GM21529 (cell line): Measurements from ENCODE around the gene CDK14.

Source experiments
- ATAC-seq: cut with Tn5 transposase; IDR thresholded peaks from one replicate; pipeline ENCODE4 v1.9.1; 2021; ENCODE audit not compliant: unreplicated experiment

Gene CDK14

DNA sequence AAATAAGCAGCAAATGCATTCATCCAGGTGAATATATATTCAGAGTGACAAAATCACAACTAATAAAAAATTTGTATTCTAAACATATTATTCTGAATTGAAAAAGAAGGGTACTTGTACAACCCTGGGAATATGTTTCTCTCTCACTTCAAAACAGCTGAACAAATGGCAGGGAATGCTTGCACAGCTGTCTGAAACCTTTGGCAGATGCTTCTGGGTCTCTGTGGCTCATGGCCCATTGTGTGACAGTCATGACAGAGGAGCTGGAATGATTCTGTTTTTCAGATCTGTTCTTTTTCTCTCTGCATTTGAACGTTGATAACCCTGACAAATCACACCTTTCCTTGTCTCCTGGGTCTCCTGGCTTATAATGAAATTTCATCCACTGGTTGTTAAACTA is 392.4 kb downstream of the CDK14 start:
- no peak for ATAC-seq

GRCh38 chr7:90988996-90989765 is 393.1 kb downstream of the CDK14 start:
- ATAC-seq: no peak

DNA sequence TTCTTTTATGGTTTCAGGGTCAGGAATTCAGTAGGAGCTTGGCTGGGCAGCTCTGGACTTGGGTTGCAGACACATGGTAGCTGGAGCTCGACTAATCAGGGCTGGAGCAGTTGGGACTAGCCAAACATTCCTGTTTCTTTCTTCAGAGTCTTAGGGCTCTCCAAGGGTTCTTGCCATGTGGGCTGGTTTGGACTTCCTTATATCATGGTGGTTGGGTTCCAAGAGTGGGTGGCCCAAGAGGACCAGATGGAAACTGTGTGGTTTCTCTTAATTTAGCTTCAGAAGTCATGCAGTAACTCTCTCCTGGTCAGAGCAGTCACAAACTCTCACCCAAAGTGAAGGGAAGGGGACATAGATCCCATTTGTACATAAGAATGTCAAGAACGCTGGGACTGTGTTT is 398.0 kb downstream of the CDK14 start:
- no peak for ATAC-seq

- ATAC-seq: no peak
Observed at GRCh38 chr7:90994601-90995000, 398.5 kb downstream of the CDK14 start.

DNA sequence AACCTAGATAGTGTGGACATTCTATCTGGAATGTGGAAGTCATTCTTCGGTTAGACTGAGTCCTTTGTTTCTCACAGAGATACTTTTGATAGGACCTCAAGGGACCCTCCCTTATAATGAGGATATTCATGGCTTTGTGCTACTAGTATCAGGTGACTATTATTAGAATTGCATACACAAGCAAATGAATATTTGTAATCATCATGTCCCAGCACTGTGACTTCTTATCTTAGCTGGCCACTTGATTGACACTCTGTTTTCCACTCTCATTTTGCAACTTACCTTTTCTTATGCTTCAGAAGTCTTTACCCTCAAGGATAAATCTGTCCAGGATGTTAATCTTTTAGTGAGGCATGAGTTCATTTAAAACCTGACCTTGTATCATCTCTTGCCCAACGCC is 399.9 kb downstream of the CDK14 start:
- no peak for ATAC-seq

GRCh38 chr7:90999989-91000979 is 404.2 kb downstream of the CDK14 start:
- ATAC-seq: no peak

DNA sequence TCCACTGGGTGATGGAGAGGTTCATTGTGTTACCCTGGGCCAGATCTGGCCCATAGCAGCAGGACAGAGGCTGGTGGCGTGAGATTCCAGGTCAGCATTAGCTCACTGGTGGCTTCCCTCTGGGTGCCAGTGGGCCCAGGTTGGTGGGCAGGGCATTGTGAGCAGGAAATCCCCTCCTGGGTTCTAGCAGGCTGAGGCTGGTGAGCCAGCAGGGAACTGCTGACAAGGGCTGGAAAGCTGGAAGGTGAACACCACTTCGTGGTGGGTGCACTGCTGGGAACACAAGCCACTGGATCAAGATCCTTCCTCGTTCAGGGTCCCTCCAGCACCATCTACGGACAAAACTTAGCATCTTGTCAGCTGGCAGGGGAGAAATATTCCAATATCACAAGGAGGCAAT is 408.9 kb downstream of the CDK14 start:
- no peak for ATAC-seq

- ATAC-seq: no peak
Observed at GRCh38 chr7:91005841-91006240, 409.7 kb downstream of the CDK14 start.

GRCh38 chr7:91007371-91007770 is 411.2 kb downstream of the CDK14 start:
- no peak for ATAC-seq

DNA sequence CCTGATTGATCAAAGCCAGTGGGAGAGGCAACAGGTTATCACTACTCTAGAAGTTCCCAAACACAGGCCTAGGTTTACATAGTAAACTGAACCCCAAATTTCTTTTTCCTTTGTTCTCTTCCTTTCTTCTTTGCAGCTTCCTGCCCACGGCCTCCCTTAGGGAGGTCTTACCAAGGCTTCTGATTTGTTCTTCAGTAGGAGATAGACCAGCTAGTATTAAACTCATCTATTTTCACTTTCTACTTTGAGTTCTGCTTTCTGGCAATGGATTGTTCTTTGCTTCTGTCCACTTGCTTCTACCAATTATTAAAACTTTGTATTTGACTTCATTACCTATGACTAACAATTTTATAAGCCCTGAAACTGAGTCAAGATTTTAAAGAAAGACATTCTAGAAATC is 417.0 kb downstream of the CDK14 start:
- ATAC-seq: no peak

DNA sequence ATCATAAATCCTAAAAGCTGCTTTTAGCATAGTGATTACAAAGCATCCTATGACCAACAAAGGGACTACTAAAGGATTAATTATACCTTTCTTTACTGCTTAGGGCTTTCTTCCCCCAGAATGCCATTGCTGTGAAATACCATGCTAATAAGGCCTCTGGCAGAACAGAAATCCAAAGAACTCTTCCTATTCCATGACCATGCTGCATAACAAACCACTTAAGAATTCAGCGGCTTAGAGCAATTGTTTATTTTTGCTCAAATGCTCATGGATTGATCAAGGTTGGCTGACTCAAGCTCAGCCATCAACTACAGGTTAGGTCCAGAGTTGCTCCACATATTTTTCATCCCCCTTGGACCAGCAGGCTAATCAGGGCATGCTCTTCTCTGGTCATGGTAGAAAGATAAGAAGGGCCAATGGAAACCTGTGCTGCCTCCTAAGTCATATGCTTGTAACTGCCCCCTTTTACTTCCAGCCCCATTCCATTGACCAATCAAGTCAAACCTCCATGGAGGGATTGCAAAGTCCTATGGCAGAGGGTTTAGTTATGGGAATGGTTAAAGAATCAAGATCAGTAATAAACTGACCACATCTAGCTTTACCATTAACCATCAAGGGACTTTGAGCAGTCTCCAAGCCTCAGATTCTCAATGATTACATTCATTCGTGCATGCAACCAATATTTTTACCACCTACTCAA is 423.7 kb downstream of the CDK14 start:
- ATAC-seq: no peak

GRCh38 chr7:91020636-91021385 is 424.7 kb downstream of the CDK14 start:
- no peak for ATAC-seq

DNA sequence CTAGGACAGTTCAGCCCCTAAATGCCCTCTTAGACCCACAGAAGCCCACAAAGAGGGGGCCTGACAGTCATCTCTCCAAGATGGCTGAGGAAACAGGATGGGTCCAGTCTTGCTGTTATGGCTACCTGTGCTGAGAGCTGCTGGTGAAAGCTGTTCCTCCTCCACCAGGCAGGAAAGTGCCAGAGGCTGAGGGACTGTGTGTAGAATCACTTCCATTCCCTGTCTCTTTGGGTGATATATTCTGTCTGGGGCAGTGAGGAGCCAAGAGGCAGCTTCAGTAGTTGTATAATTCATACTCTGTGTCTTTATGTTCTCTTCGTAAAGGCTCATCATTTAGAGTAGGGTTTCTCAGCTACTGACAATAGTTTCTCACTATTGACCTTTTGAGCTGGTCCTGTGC is 425.8 kb downstream of the CDK14 start:
- ATAC-seq: no peak

- ATAC-seq: no peak
Observed at GRCh38 chr7:91025906-91026390, 429.8 kb downstream of the CDK14 start.

GRCh38 chr7:91029688-91030087 is 433.6 kb downstream of the CDK14 start:
- ATAC-seq: no peak

DNA sequence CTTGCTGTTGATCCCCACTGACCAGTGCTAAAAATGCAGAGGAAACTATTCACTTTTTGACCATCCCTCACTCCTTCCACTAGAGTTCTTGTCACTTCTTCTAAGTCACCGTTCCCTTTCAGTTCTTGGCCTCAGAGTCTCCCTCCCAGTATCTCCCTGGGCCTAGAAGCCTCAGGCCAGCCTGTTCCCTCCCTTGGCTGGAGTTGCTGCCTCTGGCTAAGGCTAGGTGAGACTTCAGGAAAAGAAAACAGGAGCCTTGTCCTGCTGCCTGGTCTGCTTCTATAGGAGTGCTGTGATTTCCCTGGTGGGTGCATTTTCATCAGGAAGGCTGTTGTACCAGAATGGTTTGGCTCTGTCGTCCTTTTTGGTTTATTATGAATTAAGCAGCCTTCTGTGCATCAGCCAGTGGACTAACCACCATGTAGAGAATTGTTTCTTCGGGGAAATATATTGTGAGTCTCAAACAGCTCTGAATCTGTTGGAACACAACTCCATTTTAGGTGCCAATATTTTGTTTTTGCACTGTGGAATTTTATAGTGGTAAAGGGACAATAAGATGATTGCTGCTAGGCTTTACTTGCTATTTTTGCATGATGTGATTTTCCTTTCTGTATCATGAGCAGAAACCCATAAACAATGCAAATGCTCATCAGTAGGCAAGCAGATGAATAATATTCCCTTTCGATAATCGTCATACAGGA is 434.7 kb downstream of the CDK14 start:
- ATAC-seq: no peak

GRCh38 chr7:91031757-91032156 is 435.6 kb downstream of the CDK14 start:
- no peak for ATAC-seq

GRCh38 chr7:91033574-91033973 is 437.5 kb downstream of the CDK14 start:
- no peak for ATAC-seq

DNA sequence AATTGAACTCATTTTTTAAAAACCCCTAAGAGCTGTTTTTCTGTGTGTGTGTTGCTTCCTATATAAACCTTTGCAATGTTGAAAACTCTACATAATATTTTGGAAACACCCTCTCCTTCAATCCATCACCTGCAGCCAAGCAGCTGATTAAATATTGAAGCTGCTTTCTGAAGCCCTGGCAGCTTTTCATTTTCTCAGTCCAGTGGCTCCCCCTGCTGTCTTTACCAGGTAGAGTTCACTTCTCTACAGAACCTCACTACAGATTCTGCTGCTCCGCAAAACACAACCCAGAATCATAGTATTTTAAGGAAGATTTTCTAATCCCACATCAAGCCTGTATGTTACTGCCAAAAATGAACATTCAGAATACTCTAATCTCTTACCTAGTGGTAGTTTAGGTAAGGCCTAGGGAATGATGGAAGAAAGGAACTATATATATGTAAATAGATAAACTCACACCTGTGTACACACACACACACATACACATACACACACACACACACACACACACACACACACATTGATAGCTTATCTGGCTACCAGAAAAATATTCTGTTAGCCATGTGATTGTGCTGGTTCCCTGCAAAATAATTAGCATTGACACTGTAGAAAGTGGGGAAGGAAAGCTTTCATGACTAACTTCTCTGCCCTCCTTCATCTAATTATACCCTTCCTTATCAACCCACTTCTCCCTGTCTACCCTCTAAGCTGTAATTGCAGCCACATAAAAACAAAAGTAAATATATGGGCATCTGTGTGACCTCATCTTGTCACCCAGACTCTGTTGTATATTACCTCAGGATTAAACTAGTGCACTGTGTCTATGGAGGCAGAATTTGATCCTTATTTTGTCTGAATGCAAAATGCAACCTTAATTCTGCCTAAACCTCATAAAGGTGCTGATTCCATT is 438.6 kb downstream of the CDK14 start:
- no peak for ATAC-seq
